WTC11 (cell line): ENCODE results near the gene ALPK1. TPM values are rescaled to one million over a fixed set of nuclear protein-coding genes. Genes with fewer than 3 reads are reported as not detected.

Experiments used
- ATAC-seq: fragments of 200-7000 bp; cut with Tn5 transposase; 2 replicates; pipeline ENCODE4 v1.10.0; 2021; ENCODE audit warnings: mild to moderate bottlenecking, moderate library complexity
- CTCF ChIA-PET: fragments of 300-600 bp; sonication (Branson Sonifier 250); formaldehyde crosslinking; loops from one replicate; lab custom pipeline; 2021; ENCODE audit warnings: antibody characterized with exemption; lab: Charles Lee
- POLR2A ChIA-PET: fragments of 350-600 bp; sonication (Branson Sonifier 250); formaldehyde crosslinking; loops from one replicate; lab custom pipeline; 2021; ENCODE audit warnings: antibody characterized with exemption; lab: Charles Lee
- DNase-seq: peaks from one replicate; pipeline ENCODE4 v3.0.0; 2021; ENCODE audit warnings: low spot score
- H3K27ac Mint-ChIP-seq: 2 replicates; pipeline ENCODE4 v1.8.0; 2021; ENCODE audit warnings: mixed read lengths
- H3K27me3 Mint-ChIP-seq: 2 replicates; pipeline ENCODE4 v1.8.0; 2021; ENCODE audit warnings: low read depth, mild to moderate bottlenecking, moderate library complexity, mixed read lengths
- H3K36me3 Mint-ChIP-seq: 2 replicates; pipeline ENCODE4 v1.8.0; 2021; ENCODE audit warnings: mixed read lengths
- H3K4me1 Mint-ChIP-seq: 2 replicates; pipeline ENCODE4 v1.8.0; 2022; ENCODE audit warnings: mixed read lengths
- H3K4me3 Mint-ChIP-seq: 2 replicates; pipeline ENCODE4 v1.8.0; 2021; ENCODE audit warnings: mild to moderate bottlenecking, moderate library complexity, mixed read lengths
- H3K9me3 Mint-ChIP-seq: 2 replicates; pipeline ENCODE4 v1.8.0; 2021; ENCODE audit warnings: mixed read lengths
- CREB1 ChIP-seq: sonication (generic); formaldehyde crosslinking; IDR thresholded peaks from 2 replicates; pipeline ENCODE4 v1.8.0; 2023; ENCODE audit warnings: mild to moderate bottlenecking, missing genetic modification reagents
- CREM ChIP-seq: sonication (generic); formaldehyde crosslinking; IDR thresholded peaks from 2 replicates; pipeline ENCODE4 v1.8.1; 2022; ENCODE audit warnings: mild to moderate bottlenecking, missing genetic modification reagents, moderate library complexity
- EMX1 ChIP-seq: fragments of 250-450 bp; sonication (Bioruptor Pico); IDR thresholded peaks from 2 replicates; pipeline ENCODE4 v1.8.0; 2021; ENCODE audit warnings: mild to moderate bottlenecking
- ETV6 ChIP-seq: sonication (generic); formaldehyde crosslinking; IDR thresholded peaks from 2 replicates; pipeline ENCODE4 v1.8.1; 2022; ENCODE audit warnings: mild to moderate bottlenecking, missing genetic modification reagents
- FOXJ3 ChIP-seq: sonication (generic); formaldehyde crosslinking; IDR thresholded peaks from 2 replicates; pipeline ENCODE4 v1.9.0; 2021; ENCODE audit warnings: missing genetic modification reagents, mild to moderate bottlenecking, borderline replicate concordance
- FOXP1 ChIP-seq: sonication (generic); formaldehyde crosslinking; IDR thresholded peaks from 2 replicates; pipeline ENCODE4 v1.8.0; 2022; ENCODE audit warnings: missing genetic modification reagents, mild to moderate bottlenecking, moderate library complexity, borderline replicate concordance
- GABPB1 ChIP-seq: sonication (generic); formaldehyde crosslinking; IDR thresholded peaks from 2 replicates; pipeline ENCODE4 v1.8.1; 2023; ENCODE audit warnings: mild to moderate bottlenecking, missing genetic modification reagents
- JAZF1 ChIP-seq: fragments of 250-450 bp; sonication (Bioruptor Pico); IDR thresholded peaks from 2 replicates; pipeline ENCODE4 v1.9.0; 2021; ENCODE audit warnings: moderate library complexity, mild to moderate bottlenecking, inconsistent platforms
- JUN ChIP-seq: sonication (generic); formaldehyde crosslinking; IDR thresholded peaks from 2 replicates; pipeline ENCODE4 v1.8.0; 2023; ENCODE audit warnings: mild to moderate bottlenecking, missing genetic modification reagents
- KAT7 ChIP-seq: sonication (generic); formaldehyde crosslinking; IDR thresholded peaks from 2 replicates; pipeline ENCODE4 v1.8.1; 2023; ENCODE audit warnings: missing genetic modification reagents, mild to moderate bottlenecking, borderline replicate concordance
- MYBL2 ChIP-seq: sonication (generic); formaldehyde crosslinking; IDR thresholded peaks from 2 replicates; pipeline ENCODE4 v1.8.1; 2023; ENCODE audit warnings: mild to moderate bottlenecking, moderate library complexity, missing genetic modification reagents
- NFYB ChIP-seq: sonication (generic); formaldehyde crosslinking; conservative IDR thresholded peaks from 2 replicates; pipeline ENCODE4 v1.8.0; 2022; ENCODE audit warnings: low read depth, missing genetic modification reagents
- PRRX2 ChIP-seq: fragments of 250-450 bp; sonication (Bioruptor Pico); IDR thresholded peaks from 2 replicates; pipeline ENCODE4 v1.8.0; 2021; ENCODE audit warnings: mild to moderate bottlenecking
- SOX15 ChIP-seq: fragments of 250-450 bp; sonication (Bioruptor Pico); IDR thresholded peaks from 2 replicates; pipeline ENCODE4 v1.9.0; 2021; ENCODE audit warnings: mild to moderate bottlenecking
- TP53 ChIP-seq: sonication (generic); formaldehyde crosslinking; IDR thresholded peaks from 2 replicates; pipeline ENCODE4 v1.8.1; 2023; ENCODE audit warnings: mild to moderate bottlenecking, missing genetic modification reagents
- ZNF219 ChIP-seq: sonication (generic); formaldehyde crosslinking; IDR thresholded peaks from 2 replicates; pipeline ENCODE4 v1.8.0; 2023; ENCODE audit warnings: missing genetic modification reagents, mild to moderate bottlenecking, borderline replicate concordance
- ZNF396 ChIP-seq: fragments of 250-450 bp; sonication (Bioruptor Pico); IDR thresholded peaks from 2 replicates; pipeline ENCODE4 v1.8.0; 2021; ENCODE audit warnings: mild to moderate bottlenecking, moderate library complexity, borderline replicate concordance
- ZNF423 ChIP-seq: fragments of 250-450 bp; sonication (Bioruptor Pico); IDR thresholded peaks from 2 replicates; pipeline ENCODE4 v2.1.2; 2022; ENCODE audit warnings: mild to moderate bottlenecking, moderate library complexity
- ZNF425 ChIP-seq: fragments of 250-450 bp; sonication (Bioruptor Pico); conservative IDR thresholded peaks from 2 replicates; pipeline ENCODE4 v1.9.0; 2021; ENCODE audit warnings: mild to moderate bottlenecking
- total RNA-seq: library from RNA; stranded (reverse); gene quantifications from 3 replicates; pipeline ENCODE4 v1.2.3, GENCODE V29; 2021
- TF ChIP-seq, protein P1 (sequence below): fragments of 250-450 bp; sonication (Bioruptor Pico); IDR thresholded peaks from 2 replicates; pipeline ENCODE4 v1.9.0; 2021; ENCODE audit warnings: mild to moderate bottlenecking
- TF ChIP-seq, protein P2 (sequence below): sonication (generic); formaldehyde crosslinking; IDR thresholded peaks from 2 replicates; pipeline ENCODE4 v1.8.0; 2022; ENCODE audit warnings: mild to moderate bottlenecking, missing genetic modification reagents
- TF ChIP-seq, protein P3 (sequence below): sonication (generic); formaldehyde crosslinking; IDR thresholded peaks from 2 replicates; pipeline ENCODE4 v1.8.1; 2023; ENCODE audit warnings: mild to moderate bottlenecking, missing genetic modification reagents, borderline replicate concordance

ALPK1 gene
- total RNA-seq, 1 experiment from 2014 or later = 0.50 TPM

DNA sequence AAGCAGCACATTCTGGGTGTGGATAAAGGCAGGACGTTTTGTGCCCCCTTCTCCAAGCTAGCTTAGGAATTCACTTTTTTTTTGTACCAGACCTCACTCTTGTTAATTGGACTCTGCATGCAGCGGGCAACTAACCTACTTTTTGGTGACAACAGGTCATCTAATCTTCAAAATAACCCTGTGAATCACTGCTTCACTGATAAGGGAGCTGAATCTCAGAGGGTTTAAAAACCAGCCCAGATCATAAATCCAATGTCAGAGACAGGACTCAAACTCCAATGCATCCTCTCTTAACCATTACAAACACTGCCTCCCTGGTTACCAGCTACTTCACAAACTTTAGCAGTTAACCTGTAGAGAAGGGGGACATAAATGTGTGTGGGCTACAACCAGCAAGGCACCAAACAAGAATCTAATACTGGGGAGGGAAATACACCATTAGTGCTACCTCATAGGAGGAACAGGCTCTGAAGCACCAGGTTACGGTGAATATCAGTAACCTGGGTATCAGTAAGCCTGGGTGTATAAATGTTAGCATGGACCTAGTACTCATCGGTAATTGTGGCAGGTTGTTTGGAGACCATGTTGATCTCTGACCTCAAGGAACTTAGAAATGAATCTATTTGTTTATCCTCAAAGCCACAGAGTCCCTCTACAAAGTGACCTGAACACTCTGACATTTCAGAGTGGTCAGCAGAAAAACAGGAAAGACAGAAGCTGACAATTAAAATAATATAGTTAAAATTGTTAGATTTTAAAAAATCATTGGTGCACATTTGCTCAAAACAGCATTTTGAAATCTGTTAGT is 14.1 kb upstream of the ALPK1 start:
- TF ChIP-seq, protein P1, sequence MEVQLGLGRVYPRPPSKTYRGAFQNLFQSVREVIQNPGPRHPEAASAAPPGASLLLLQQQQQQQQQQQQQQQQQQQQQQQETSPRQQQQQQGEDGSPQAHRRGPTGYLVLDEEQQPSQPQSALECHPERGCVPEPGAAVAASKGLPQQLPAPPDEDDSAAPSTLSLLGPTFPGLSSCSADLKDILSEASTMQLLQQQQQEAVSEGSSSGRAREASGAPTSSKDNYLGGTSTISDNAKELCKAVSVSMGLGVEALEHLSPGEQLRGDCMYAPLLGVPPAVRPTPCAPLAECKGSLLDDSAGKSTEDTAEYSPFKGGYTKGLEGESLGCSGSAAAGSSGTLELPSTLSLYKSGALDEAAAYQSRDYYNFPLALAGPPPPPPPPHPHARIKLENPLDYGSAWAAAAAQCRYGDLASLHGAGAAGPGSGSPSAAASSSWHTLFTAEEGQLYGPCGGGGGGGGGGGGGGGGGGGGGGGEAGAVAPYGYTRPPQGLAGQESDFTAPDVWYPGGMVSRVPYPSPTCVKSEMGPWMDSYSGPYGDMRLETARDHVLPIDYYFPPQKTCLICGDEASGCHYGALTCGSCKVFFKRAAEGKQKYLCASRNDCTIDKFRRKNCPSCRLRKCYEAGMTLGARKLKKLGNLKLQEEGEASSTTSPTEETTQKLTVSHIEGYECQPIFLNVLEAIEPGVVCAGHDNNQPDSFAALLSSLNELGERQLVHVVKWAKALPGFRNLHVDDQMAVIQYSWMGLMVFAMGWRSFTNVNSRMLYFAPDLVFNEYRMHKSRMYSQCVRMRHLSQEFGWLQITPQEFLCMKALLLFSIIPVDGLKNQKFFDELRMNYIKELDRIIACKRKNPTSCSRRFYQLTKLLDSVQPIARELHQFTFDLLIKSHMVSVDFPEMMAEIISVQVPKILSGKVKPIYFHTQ (CRISPR knock-in tag) = no peak
- Mint-ChIP-seq H3K4me1 (peaks cover 11% of the 10 kb centered on the region), H3K36me3 (peaks cover 12% of the 10 kb centered on the region), H3K9me3 (peaks cover 22% of the 10 kb centered on the region), H3K4me3 (no peak overlapping the region), H3K27me3 (peaks cover 40% of the 10 kb centered on the region), H3K27ac (no peak overlapping the region)
- ChIA-PET CTCF (no interaction called here), POLR2A (no interaction called here)
- DNase-seq (no peak), ATAC-seq (no peak)

DNA sequence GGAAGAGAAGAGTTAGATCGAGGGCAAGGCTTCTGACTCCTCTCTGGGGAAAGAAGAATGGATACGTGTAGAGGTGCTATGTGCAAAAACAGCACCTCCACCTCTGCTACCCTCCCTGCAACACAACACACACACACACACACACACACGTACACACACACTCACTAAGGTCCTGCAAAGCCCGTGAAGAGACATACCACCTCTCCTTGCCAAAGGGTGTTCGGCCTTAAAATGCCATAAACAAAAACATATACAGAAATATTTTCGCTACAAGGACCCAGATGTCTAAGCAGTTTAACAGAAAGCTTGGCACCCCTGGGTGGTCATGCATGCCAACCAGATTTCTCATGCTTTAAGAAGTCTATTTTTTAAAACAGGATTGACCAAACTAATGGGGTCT is 13.0 kb upstream of the ALPK1 start:
- POLR2A ChIA-PET = no interaction called here
- TF ChIP-seq CREM (CRISPR knock-in tag) = no peak
- no peak for TF ChIP-seq JUN (CRISPR knock-in tag)
- TF ChIP-seq CREB1 (CRISPR knock-in tag) = no peak
- no peak for TF ChIP-seq PRRX2 (CRISPR knock-in tag)
- TF ChIP-seq ZNF219 (CRISPR knock-in tag) = no peak
- no peak for TF ChIP-seq TP53 (CRISPR knock-in tag)
- no peak for TF ChIP-seq ZNF423 (CRISPR knock-in tag)
- TF ChIP-seq, protein P2, sequence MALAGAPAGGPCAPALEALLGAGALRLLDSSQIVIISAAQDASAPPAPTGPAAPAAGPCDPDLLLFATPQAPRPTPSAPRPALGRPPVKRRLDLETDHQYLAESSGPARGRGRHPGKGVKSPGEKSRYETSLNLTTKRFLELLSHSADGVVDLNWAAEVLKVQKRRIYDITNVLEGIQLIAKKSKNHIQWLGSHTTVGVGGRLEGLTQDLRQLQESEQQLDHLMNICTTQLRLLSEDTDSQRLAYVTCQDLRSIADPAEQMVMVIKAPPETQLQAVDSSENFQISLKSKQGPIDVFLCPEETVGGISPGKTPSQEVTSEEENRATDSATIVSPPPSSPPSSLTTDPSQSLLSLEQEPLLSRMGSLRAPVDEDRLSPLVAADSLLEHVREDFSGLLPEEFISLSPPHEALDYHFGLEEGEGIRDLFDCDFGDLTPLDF (CRISPR knock-in tag) = no peak
- no peak for TF ChIP-seq EMX1 (CRISPR knock-in tag)
- TF ChIP-seq, protein P3, sequence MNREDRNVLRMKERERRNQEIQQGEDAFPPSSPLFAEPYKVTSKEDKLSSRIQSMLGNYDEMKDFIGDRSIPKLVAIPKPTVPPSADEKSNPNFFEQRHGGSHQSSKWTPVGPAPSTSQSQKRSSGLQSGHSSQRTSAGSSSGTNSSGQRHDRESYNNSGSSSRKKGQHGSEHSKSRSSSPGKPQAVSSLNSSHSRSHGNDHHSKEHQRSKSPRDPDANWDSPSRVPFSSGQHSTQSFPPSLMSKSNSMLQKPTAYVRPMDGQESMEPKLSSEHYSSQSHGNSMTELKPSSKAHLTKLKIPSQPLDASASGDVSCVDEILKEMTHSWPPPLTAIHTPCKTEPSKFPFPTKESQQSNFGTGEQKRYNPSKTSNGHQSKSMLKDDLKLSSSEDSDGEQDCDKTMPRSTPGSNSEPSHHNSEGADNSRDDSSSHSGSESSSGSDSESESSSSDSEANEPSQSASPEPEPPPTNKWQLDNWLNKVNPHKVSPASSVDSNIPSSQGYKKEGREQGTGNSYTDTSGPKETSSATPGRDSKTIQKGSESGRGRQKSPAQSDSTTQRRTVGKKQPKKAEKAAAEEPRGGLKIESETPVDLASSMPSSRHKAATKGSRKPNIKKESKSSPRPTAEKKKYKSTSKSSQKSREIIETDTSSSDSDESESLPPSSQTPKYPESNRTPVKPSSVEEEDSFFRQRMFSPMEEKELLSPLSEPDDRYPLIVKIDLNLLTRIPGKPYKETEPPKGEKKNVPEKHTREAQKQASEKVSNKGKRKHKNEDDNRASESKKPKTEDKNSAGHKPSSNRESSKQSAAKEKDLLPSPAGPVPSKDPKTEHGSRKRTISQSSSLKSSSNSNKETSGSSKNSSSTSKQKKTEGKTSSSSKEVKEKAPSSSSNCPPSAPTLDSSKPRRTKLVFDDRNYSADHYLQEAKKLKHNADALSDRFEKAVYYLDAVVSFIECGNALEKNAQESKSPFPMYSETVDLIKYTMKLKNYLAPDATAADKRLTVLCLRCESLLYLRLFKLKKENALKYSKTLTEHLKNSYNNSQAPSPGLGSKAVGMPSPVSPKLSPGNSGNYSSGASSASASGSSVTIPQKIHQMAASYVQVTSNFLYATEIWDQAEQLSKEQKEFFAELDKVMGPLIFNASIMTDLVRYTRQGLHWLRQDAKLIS (CRISPR knock-in tag) = no peak
- TF ChIP-seq KAT7 (CRISPR knock-in tag) = no peak
- no peak for DNase-seq
- Mint-ChIP-seq H3K27me3 (peaks cover 40% of the 10 kb centered on the region), H3K9me3 (peaks cover 22% of the 10 kb centered on the region), H3K27ac (no peak overlapping the region), H3K4me3 (peak overlapping the region; percentile 80), H3K4me1 (peaks cover 13% of the 10 kb centered on the region), H3K36me3 (peaks cover 12% of the 10 kb centered on the region)
- no peak for ATAC-seq
- CTCF ChIA-PET = no interaction called here

- Mint-ChIP-seq H3K9me3 (peaks cover 22% of the 10 kb centered on the region), H3K36me3 (peaks cover 12% of the 10 kb centered on the region), H3K4me1 (peaks cover 16% of the 10 kb centered on the region), H3K27me3 (peaks cover 40% of the 10 kb centered on the region), H3K27ac (no peak overlapping the region), H3K4me3 (peak overlapping the region; percentile 80)
- ChIA-PET POLR2A (no interaction called here), CTCF (interaction anchor here (1.4 to 1.5 kb wide), 2 partner anchors 24 to 51 kb away, joined by 3 to 8 read pairs; no protein-coding TSS in a partner anchor)
- ATAC-seq = no peak; the same call in 1 of the 2 replicates
- no peak for DNase-seq
- no peak for TF ChIP-seq NFYB (CRISPR knock-in tag)
- no peak for TF ChIP-seq FOXP1 (CRISPR knock-in tag)
- no peak for TF ChIP-seq SOX15 (CRISPR knock-in tag)
- TF ChIP-seq GABPB1 (CRISPR knock-in tag) = no peak
- no peak for TF ChIP-seq ZNF425 (CRISPR knock-in tag)
- no peak for TF ChIP-seq JAZF1 (CRISPR knock-in tag)
- no peak for TF ChIP-seq ETV6 (CRISPR knock-in tag)
- TF ChIP-seq FOXJ3 = no peak
- TF ChIP-seq ZNF396 (CRISPR knock-in tag) = no peak
- TF ChIP-seq MYBL2 = no peak
These were observed 12.3 kb upstream of the ALPK1 start for GRCh38 chr4:112284662-112285411.
